IMR-90 (cell line): Measurements from ENCODE around the gene ABHD3. TPM values are rescaled to one million over a fixed set of nuclear protein-coding genes. Genes with fewer than 3 reads are reported as not detected.
"Not testable (repeated sequence)": the region's sequence is repeated elsewhere in the genome, so short reads cannot be mapped to it uniquely, and the experiment has no call there.

ENCODE experiments used
- ATAC-seq: fragments of 200-7000 bp; cut with Tn5 transposase; 2 replicates; pipeline ENCODE4 v1.9.1; 2020; ENCODE audit warnings: low read depth, mild to moderate bottlenecking, moderate library complexity
- BruUV-seq: library from RNA; stranded (reverse); fragments of 400-500 nt; replicated peaks from 2 replicates; lab custom pipeline; 2021; lab: Mats Ljungman, UMichigan
- CTCF ChIA-PET: fragments of 300-600 bp; formaldehyde crosslinking; extraction: SDS; loops from one replicate; lab custom pipeline; 2021; ENCODE audit warnings: antibody characterized with exemption; lab: Yijun Ruan, JAX
- POLR2A ChIA-PET: fragments of 300-600 bp; sonication (Branson Sonifier 250); formaldehyde crosslinking; loops from one replicate; lab custom pipeline; 2022; ENCODE audit warnings: antibody characterized with exemption; ENCODE audit not compliant: unreplicated experiment; lab: Charles Lee
- DNase-seq: peaks from one replicate; pipeline ENCODE4 v3.0.0; 2013
- H2AFZ ChIP-seq: replicated peaks from 2 replicates; pipeline ENCODE3; 2013; ENCODE audit warnings: low read length, mild to moderate bottlenecking; ENCODE audit not compliant: poor library complexity
- H2AK5ac ChIP-seq: 2 replicates; pipeline ENCODE4 v1.6.1; 2013; ENCODE audit warnings: low read depth, low read length, inconsistent platforms
- H2AK9ac ChIP-seq: replicated peaks from 2 replicates; pipeline ENCODE3; 2013; ENCODE audit warnings: mild to moderate bottlenecking, low read depth, low read length, moderate library complexity; ENCODE audit not compliant: poor library complexity
- H2BK120ac ChIP-seq: 2 replicates; pipeline ENCODE4 v1.6.1; 2013; ENCODE audit warnings: low read depth, low read length, inconsistent platforms
- H2BK15ac ChIP-seq: 3 replicates; pipeline ENCODE4 v1.6.1; 2013; ENCODE audit warnings: low read depth, low read length, inconsistent platforms
- H2BK20ac ChIP-seq: 2 replicates; pipeline ENCODE4 v1.6.1; 2013; ENCODE audit warnings: low read depth, mild to moderate bottlenecking, inconsistent platforms, low read length, moderate library complexity
- H2BK5ac ChIP-seq: 2 replicates; pipeline ENCODE4 v1.6.1; 2013; ENCODE audit warnings: mild to moderate bottlenecking, low read depth, low read length, inconsistent platforms; ENCODE audit not compliant: poor library complexity, severe bottlenecking
- H3K14ac ChIP-seq: replicated peaks from 2 replicates; pipeline ENCODE4 v1.6.1; 2013; ENCODE audit warnings: low read depth, low read length, inconsistent platforms
- H3K18ac ChIP-seq: 2 replicates; pipeline ENCODE4 v1.6.1; 2013; ENCODE audit warnings: low read depth, low read length, control low read depth
- H3K23ac ChIP-seq: 2 replicates; pipeline ENCODE4 v1.6.1; 2013; ENCODE audit warnings: low read depth, low read length, inconsistent platforms
- H3K27ac ChIP-seq: 2 replicates; pipeline ENCODE4 v1.5.1; 2013; ENCODE audit warnings: mild to moderate bottlenecking, control low read depth, low read length; ENCODE audit not compliant: insufficient read depth
- H3K27me3 ChIP-seq: 2 replicates; pipeline ENCODE4 v1.6.1; 2013; ENCODE audit warnings: low read length; ENCODE audit not compliant: control insufficient read depth, insufficient read depth
- H3K36me3 ChIP-seq: 2 replicates; pipeline ENCODE4 v1.6.1; 2013; ENCODE audit warnings: low read length, mixed read lengths; ENCODE audit not compliant: control insufficient read depth, insufficient read depth
- H3K4ac ChIP-seq: 2 replicates; pipeline ENCODE4 v1.6.1; 2013; ENCODE audit warnings: low read depth, low read length, inconsistent platforms
- H3K4me1 ChIP-seq: 2 replicates; pipeline ENCODE4 v1.6.1; 2013; ENCODE audit warnings: low read length, mixed read lengths; ENCODE audit not compliant: control insufficient read depth, insufficient read depth
- H3K4me2 ChIP-seq: 2 replicates; pipeline ENCODE4 v1.6.1; 2013; ENCODE audit warnings: low read depth, mild to moderate bottlenecking, control low read depth, low read length, moderate library complexity
- H3K4me3 ChIP-seq: 2 replicates; pipeline ENCODE4 v1.5.1; 2013; ENCODE audit warnings: low read depth, mild to moderate bottlenecking, control low read depth, low read length, moderate library complexity; ENCODE audit not compliant: insufficient read depth
- H3K56ac ChIP-seq: 2 replicates; pipeline ENCODE4 v1.6.1; 2013; ENCODE audit warnings: low read length, inconsistent platforms; ENCODE audit not compliant: insufficient read depth; ENCODE audit errors: extremely low read depth
- H3K79me1 ChIP-seq, 2 experiments: 2 replicates each; pipeline ENCODE4 v1.6.1; 2013; ENCODE audit warnings: low read length in 2 of 2, inconsistent platforms in 1 of 2, low read depth in 1 of 2
- H3K9ac ChIP-seq: 2 replicates; pipeline ENCODE4 v1.6.1; 2013; ENCODE audit warnings: low read depth, low read length, control low read depth
- H3K9me1 ChIP-seq: 2 replicates; pipeline ENCODE4 v1.6.1; 2013; ENCODE audit warnings: low read length, inconsistent platforms; ENCODE audit not compliant: insufficient read depth
- H3K9me3 ChIP-seq: 2 replicates; pipeline ENCODE4 v1.6.1; 2013; ENCODE audit warnings: low read length; ENCODE audit not compliant: control insufficient read depth, insufficient read depth
- H4K20me1 ChIP-seq: 2 replicates; pipeline ENCODE4 v1.6.1; 2013; ENCODE audit warnings: low read length, inconsistent platforms; ENCODE audit not compliant: insufficient read depth
- H4K5ac ChIP-seq: 2 replicates; pipeline ENCODE4 v1.6.1; 2013; ENCODE audit warnings: mild to moderate bottlenecking, low read depth, low read length, control low read depth
- H4K8ac ChIP-seq, 2 experiments: 2 replicates each; pipeline ENCODE4 v1.6.1; 2013; ENCODE audit warnings: low read depth in 2 of 2, low read length in 2 of 2, control low read depth in 1 of 2, inconsistent platforms in 1 of 2
- H4K91ac ChIP-seq: 2 replicates; pipeline ENCODE4 v1.6.1; 2013; ENCODE audit warnings: low read depth, low read length, inconsistent platforms; ENCODE audit not compliant: insufficient read depth
- WGBS, 2 experiments: methylation state at CpG; one replicate each; pipeline versions ENCODE4 v1.1.5 to v1.1.7; 2013; ENCODE audit warnings: missing lambda C conversion rate in 2 of 2; ENCODE audit not compliant: insufficient read length in 1 of 2; ENCODE audit errors: extremely low coverage in 2 of 2; 5-methylcytosine and 5-hydroxymethylcytosine counted together
- dilution Hi-C: fragments of 300-500 bp; cut with HindIII; formaldehyde crosslinking; loops from one replicate; pipeline ENCODE4 v1.14.3; 2018; ENCODE audit warnings: low sequenced_read_pairs; ENCODE audit not compliant: unreplicated experiment
- in situ Hi-C: fragments of 300-500 bp; cut with MboI; formaldehyde crosslinking; loops from 3 replicates; pipeline ENCODE4 v1.14.3; 2019; ENCODE audit warnings: low sequenced_read_pairs, inconsistent platforms, mixed read lengths
- intact Hi-C: fragments of 100-400 bp; cut with micrococcal nuclease; formaldehyde crosslinking; loops from 2 replicates; pipeline ENCODE4 v1.10.0; 2022
- polyA plus RNA-seq, 3 experiments: library from polyadenylated mRNA; depleted of rRNA; stranded (reverse); fragments of >200 nt; gene quantifications; 2 replicates each; pipeline ENCODE4 v1.2.3, GENCODE V29; 2012; ENCODE audit warnings: low replicate concordance in 1 of 3
- total RNA-seq: library from RNA; depleted of rRNA; stranded (reverse); fragments of >200 nt; gene quantifications from 2 replicates; pipeline ENCODE4 v1.2.3, GENCODE V29; 2012

The ABHD3 gene
- total and polyA plus RNA-seq, 2 of the 4 experiments (the other 2 are of a cell fraction): 4.5 to 5.5 TPM

- H3K27me3 ChIP-seq, H3K9ac ChIP-seq, H2AFZ ChIP-seq, H2BK120ac ChIP-seq, H2AK5ac ChIP-seq, H3K9me1 ChIP-seq, H2AK9ac ChIP-seq, intact Hi-C loops, H3K56ac ChIP-seq, H3K4me3 ChIP-seq, BruUV-seq, H3K23ac ChIP-seq, H2BK15ac ChIP-seq, POLR2A ChIA-PET, dilution Hi-C loops, in situ Hi-C loops, H3K27ac ChIP-seq, H4K91ac ChIP-seq, ATAC-seq, H3K4me2 ChIP-seq, H3K18ac ChIP-seq, H4K8ac ChIP-seq, H2BK5ac ChIP-seq, H3K14ac ChIP-seq, H3K4ac ChIP-seq, H4K5ac ChIP-seq, DNase-seq, H2BK20ac ChIP-seq, H3K9me3 ChIP-seq, H3K4me1 ChIP-seq: not testable (repeated sequence)
- WGBS, 2 experiments: no CpG with 5 or more reads among the region's 9 CpGs
- Histone ChIP-seq H4K20me1 (peaks cover 41% of the 10 kb centered on the region), H3K79me1 (peaks cover 8 to 14% of the 10 kb centered on the region in 2 experiments), H3K36me3 (peaks cover 16% of the 10 kb centered on the region)
- CTCF ChIA-PET: interaction anchor here (0.7 kb wide), 1 partner anchor 21 kb away, joined by 4 read pairs; the partner anchor contains the start of gene ESCO1
These were observed 82.9 kb downstream of the ABHD3 start for GRCh38 chr18:21621640-21622039.
